Lung (tissue), 12 donors: ENCODE measurements around the gene HRG. TPM values are rescaled to one million over a fixed set of nuclear protein-coding genes. Genes with fewer than 3 reads are reported as not detected.
A peak's percentile ranks its signal among the peaks of the same experiment; 100 is the strongest.

Experiments
- ATAC-seq: fragments of 200-7000 bp; cut with Tn5 transposase; one replicate; pipeline ENCODE4 v1.9.1; 2020; ENCODE audit warnings: moderate number of reproducible peaks; ENCODE audit not compliant: insufficient read depth, low FRiP score
- DNase-seq, 3 donors: peaks; one replicate each; pipeline ENCODE4 v3.0.0-alpha.2; 2013 to 2017
- H3K27ac ChIP-seq, 2 donors: one replicate each; pipeline ENCODE4 v1.5.1; 2013; ENCODE audit warnings: mild to moderate bottlenecking in 2 of 2, moderate library complexity in 2 of 2, control low read depth in 1 of 2, inconsistent platforms in 1 of 2, low read depth in 1 of 2, low read length in 1 of 2
- H3K27me3 ChIP-seq, 3 donors: one replicate each; pipeline ENCODE4 v1.5.1; 2013; ENCODE audit warnings: low read length in 2 of 3; ENCODE audit not compliant: control insufficient read depth in 3 of 3, insufficient read depth in 3 of 3
- H3K36me3 ChIP-seq, 4 donors: one replicate each; pipeline ENCODE4 v1.5.1; 2013; ENCODE audit warnings: low read length in 4 of 4, mild to moderate bottlenecking in 1 of 4, moderate library complexity in 1 of 4; ENCODE audit not compliant: control insufficient read depth in 4 of 4, insufficient read depth in 4 of 4
- H3K4me1 ChIP-seq, 5 donors: one replicate each; pipeline ENCODE4 v1.5.1; 2013; ENCODE audit warnings: low read length in 5 of 5, mild to moderate bottlenecking in 2 of 5, moderate library complexity in 1 of 5; ENCODE audit not compliant: control insufficient read depth in 5 of 5, insufficient read depth in 5 of 5
- H3K4me3 ChIP-seq: one replicate; pipeline ENCODE4 v1.5.1; 2013; ENCODE audit warnings: mild to moderate bottlenecking, control low read depth, moderate library complexity
- H3K9ac ChIP-seq, 2 donors: one replicate each; pipeline ENCODE4 v1.5.1; 2013; ENCODE audit warnings: low read length in 2 of 2, control low read depth in 1 of 2; ENCODE audit not compliant: insufficient read depth in 1 of 2
- H3K9me3 ChIP-seq, 4 donors: one replicate each; pipeline ENCODE4 v1.5.1; 2013; ENCODE audit warnings: low read length in 3 of 4, mild to moderate bottlenecking in 1 of 4, moderate library complexity in 1 of 4; ENCODE audit not compliant: control insufficient read depth in 4 of 4, insufficient read depth in 3 of 4
- CTCF ChIP-seq: IDR thresholded peaks from 2 replicates; pipeline ENCODE4 v1.5.1; 2012; ENCODE audit warnings: mild to moderate bottlenecking; ENCODE audit errors: control extremely low read depth, extremely low read depth
- WGBS, 2 donors: extraction: QIAGEN DNeasy Blood & Tissue Kit; methylation state at CpG; one replicate each; pipeline ENCODE4 v1.1.7; 2013; 5-methylcytosine and 5-hydroxymethylcytosine counted together
- polyA plus RNA-seq, 2 donors: library from polyadenylated mRNA; stranded (reverse); fragments of 200-250 nt; gene quantifications; one replicate each; pipeline ENCODE4 v1.2.1, GENCODE V29; 2013
- total RNA-seq, 2 donors: library from RNA; depleted of rRNA in 1 of 2; stranded (reverse); fragments of >200 nt in 1 of 2; gene quantifications; one replicate each; pipeline ENCODE4 v1.2.1, GENCODE V29; 2014 to 2021
- donor health status: control.
- donor health status: control.
- donor health status: Bipolar disorder and iron deficiency.
- donor health status: healthy.
- donor health status: DM: yes; HTN: yes; CAD: no.

The HRG gene
- total and polyA plus RNA-seq, 4 donors: 0.15 TPM; not detected in 3

DNA sequence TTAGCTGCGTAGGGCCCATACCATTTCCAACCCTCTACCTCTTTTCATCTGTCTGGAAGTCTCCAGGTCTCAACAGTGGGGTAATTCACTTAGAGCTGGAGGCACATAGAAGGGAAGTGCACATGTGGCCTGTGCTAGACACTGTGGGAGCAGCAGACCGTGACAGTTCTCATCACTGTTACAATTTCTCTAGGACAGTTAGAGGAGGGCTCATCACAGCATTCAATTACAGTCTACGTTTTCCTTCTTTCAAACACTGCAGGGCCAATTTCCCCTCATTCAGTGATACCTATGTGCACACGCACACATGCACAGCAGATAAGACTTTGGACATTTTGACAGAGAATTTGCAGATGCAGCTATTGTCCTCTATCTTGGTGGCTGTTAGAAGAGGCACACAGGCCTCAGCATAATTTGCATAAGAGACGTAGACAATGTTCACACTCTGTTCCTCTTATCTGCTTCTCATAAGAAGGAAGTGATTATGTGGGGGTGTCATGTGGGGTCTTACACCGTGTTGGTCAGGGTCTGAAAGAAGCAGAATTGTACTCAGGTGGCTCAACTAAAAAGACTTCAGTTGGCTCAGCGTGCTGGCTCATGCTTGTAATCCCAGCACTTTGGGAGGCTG lies 12.6 kb upstream of the HRG start:
- no peak overlapping the region for H3K27ac ChIP-seq
- no peaks in the 10 kb centered on the region for H3K36me3 ChIP-seq
- no peaks in the 10 kb centered on the region for H3K27me3 ChIP-seq
- no peak for TF ChIP-seq CTCF
- DNase-seq (no peak), ATAC-seq (no peak)
- no peak overlapping the region for H3K4me3 ChIP-seq
- H3K9ac ChIP-seq: no peak overlapping the region
- no peaks in the 10 kb centered on the region for H3K9me3 ChIP-seq
- 73 to 74% methylated on average over 7 of the region's 7 CpGs for WGBS, 2 donors
- no peaks in the 10 kb centered on the region for H3K4me1 ChIP-seq

DNA sequence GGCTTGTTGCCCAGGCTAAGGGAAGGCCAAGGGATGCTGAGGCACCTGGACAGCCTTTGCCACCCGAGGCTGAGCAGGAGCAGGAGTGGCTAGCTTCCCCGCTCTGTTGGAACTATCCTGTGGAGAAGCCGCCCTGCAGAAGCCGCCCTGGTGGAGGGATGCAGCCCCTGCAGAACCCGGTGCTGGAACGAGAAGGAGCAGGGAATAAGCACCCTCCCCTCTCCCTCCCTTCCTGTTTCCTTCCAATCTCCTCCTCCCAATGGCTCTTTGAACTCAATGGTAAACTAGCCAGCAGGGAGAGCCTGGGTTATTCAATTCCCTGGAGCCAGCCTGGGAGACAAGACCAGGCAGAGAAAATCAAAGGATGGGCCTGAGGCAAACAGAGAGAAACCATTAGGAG lies 11.8 kb upstream of the HRG start:
- Histone ChIP-seq H3K9ac (no peak overlapping the region), H3K36me3 (no peaks in the 10 kb centered on the region), H3K9me3 (no peaks in the 10 kb centered on the region), H3K4me1 (no peaks in the 10 kb centered on the region), H3K27me3 (no peaks in the 10 kb centered on the region), H3K4me3 (no peak overlapping the region), H3K27ac (no peak overlapping the region)
- no peak for TF ChIP-seq CTCF
- no peak for ATAC-seq
- 45 to 64% methylated on average over 6 of the region's 6 CpGs for WGBS, 2 donors
- peak in 1 of 3 donors; percentile 3 for DNase-seq

GRCh38 chr3:186663361-186664118 lies 2.3 kb upstream of the HRG start:
- H3K27me3 ChIP-seq: peaks cover 2 to 4% (median 3%) of the 10 kb centered on the region in 3 donors
- no peaks in the 10 kb centered on the region for H3K9me3 ChIP-seq
- TF ChIP-seq CTCF: no peak
- no peak overlapping the region for H3K27ac ChIP-seq
- H3K36me3 ChIP-seq: no peaks in the 10 kb centered on the region
- H3K4me3 ChIP-seq: no peak overlapping the region
- 50 to 51% methylated on average over 7 of the region's 7 CpGs for whole genome bisulfite sequencing, 2 donors
- no peak overlapping the region for H3K9ac ChIP-seq
- H3K4me1 ChIP-seq: no peaks in the 10 kb centered on the region
- no peak for DNase-seq
- ATAC-seq: no peak
